GM18517 (cell line): ENCODE results near the gene MAP1LC3A.

ENCODE experiments used
- ATAC-seq: cut with Tn5 transposase; IDR thresholded peaks from one replicate; pipeline ENCODE4 v1.9.1; 2021; ENCODE audit warnings: mild to moderate bottlenecking, moderate library complexity; ENCODE audit not compliant: unreplicated experiment

The MAP1LC3A gene

DNA sequence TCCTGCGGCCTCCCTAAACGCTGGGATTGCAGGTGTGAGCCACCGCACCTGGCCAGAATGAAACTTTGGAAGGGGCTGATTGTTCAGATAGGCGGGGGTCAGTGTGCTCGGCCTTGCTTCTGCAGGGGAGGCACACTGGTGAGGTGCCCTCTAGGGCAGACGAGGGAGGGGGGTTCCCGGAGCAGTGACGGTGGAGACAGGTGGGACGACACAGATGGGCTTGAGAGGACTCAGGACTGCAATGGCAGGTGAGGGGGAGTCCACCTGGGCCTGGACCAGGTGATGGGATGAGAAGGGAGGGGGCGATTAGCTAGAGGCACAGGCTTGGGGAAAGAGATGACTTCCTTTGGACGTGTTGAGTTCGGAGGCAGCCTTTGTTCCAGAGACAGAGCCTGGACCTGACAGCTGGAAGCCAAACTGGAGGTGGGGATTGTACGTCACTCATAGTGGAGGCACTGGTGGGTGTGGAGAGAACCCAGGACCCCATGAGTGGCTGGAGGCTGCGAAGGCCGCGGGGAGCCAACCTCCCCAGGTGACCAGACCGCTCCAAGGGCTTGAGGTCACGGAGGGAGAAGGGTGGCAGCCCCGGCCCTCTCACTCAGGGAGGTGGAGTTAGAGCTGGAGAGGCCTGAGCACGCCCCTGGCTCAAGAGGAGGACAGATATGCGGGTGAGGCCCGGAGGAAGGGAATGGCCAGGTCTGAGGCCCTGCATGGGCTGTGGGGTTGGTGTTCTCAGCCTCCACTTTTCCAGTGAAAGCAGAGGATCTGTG is 10.5 kb upstream of the MAP1LC3A start:
- no peak for ATAC-seq

GRCh38 chr20:34549291-34549928 is 9.1 kb upstream of the MAP1LC3A start:
- no peak for ATAC-seq

DNA sequence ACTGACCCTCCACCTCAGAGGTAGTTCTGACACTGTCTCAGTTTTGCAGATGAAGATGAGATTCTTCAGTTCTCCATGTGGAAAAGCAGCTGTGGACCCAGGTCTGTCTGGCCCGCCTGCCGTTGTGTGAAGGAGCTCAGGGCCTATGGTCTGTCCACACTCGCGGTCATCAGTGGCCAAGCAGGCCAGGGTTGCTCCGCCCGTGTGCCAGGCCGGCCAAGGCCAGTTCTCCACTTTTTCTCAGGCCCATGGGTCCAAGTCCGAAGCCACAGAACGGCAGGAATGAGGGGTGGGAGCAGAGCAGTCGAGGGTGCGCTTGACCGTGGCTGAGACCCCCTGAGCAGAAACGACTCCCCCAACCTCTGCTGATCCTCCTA is 8.6 kb upstream of the MAP1LC3A start:
- no peak for ATAC-seq

- no peak for ATAC-seq
These were observed 5.9 kb upstream of the MAP1LC3A start for GRCh38 chr20:34552569-34552968.

- ATAC-seq, result no peak
These were observed 5.1 kb upstream of the MAP1LC3A start for GRCh38 chr20:34553366-34553867.

GRCh38 chr20:34557936-34558319 is 590 bp upstream of the MAP1LC3A start:
- no peak for ATAC-seq

DNA sequence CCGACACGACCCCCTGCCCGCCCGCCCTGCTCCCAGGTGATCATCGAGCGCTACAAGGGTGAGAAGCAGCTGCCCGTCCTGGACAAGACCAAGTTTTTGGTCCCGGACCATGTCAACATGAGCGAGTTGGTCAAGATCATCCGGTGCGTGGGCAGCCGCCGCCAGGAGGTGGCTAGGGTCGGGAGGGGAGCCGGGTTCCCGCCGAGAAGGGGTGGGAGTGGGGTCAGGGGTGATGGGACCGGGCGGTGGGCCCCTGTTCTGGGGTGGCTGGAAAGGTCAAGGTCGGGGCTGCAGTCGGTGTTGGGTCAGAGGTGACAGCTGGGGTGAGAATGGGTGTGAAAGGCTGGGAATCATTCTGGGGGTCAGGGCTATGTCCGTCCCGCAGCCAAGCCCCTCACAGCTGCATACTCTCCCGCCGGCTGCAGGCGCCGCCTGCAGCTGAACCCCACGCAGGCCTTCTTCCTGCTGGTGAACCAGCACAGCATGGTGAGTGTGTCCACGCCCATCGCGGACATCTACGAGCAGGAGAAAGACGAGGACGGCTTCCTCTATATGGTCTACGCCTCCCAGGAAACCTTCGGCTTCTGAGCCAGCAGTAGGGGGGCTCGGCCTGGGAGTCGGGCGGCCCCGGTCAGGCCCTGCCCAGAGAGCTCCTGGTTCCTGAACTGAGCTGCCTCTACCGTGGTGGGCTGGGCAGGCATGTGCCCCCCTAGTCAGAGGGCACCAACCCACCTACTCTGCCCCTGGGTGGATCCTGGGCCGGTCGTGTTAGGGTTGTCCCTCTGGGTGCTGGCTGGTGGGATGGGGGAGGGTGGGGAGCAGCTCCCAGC is 1.0 kb downstream of the MAP1LC3A start:
- no peak for ATAC-seq

GRCh38 chr20:34560141-34560523 is 1.6 kb downstream of the MAP1LC3A start:
- no peak for ATAC-seq

- no peak for ATAC-seq
These were observed 2.1 kb downstream of the MAP1LC3A start for GRCh38 chr20:34560614-34561013.

GRCh38 chr20:34561661-34562060 is 3.1 kb downstream of the MAP1LC3A start:
- ATAC-seq, result no peak

DNA sequence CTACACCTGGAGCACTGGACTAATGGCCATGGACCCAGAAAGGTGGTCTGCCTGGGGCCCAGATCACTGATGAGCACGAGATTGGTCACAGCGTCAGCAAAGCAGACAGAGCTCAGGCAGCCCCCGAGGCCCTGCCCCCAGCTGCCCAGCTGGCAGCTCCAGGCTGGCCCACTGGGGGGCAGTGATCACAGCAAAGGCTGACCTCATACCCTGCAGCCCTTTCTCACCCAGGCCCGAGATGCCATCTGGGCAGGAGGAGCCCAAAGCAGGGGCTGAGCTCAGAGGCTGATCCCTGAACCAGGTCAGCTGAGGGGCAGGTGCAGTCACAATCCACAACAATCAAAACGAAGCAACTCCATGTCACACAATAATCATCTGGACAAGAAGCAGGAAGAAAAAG is 4.1 kb downstream of the MAP1LC3A start:
- ATAC-seq, result no peak

DNA sequence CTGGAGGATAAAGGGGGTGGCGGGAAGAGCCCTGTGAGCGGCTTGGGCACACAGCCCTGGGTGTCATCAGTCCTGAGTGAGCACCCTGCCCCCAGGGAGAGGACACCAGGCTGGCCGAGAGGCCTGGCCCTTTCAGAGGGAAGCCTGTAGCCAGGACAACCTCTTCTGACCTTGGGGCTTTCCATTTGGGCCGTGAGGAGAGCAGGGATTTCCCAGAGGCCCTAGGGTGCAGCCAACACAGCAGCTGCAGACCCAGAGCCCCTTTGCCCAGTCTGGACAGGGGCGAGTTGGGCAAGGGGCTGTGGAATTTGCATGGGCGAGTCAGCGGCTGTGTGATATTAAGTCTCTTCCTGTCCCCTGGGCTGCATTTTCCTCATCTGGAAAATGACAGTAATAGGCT is 6.3 kb downstream of the MAP1LC3A start:
- ATAC-seq, result no peak

DNA sequence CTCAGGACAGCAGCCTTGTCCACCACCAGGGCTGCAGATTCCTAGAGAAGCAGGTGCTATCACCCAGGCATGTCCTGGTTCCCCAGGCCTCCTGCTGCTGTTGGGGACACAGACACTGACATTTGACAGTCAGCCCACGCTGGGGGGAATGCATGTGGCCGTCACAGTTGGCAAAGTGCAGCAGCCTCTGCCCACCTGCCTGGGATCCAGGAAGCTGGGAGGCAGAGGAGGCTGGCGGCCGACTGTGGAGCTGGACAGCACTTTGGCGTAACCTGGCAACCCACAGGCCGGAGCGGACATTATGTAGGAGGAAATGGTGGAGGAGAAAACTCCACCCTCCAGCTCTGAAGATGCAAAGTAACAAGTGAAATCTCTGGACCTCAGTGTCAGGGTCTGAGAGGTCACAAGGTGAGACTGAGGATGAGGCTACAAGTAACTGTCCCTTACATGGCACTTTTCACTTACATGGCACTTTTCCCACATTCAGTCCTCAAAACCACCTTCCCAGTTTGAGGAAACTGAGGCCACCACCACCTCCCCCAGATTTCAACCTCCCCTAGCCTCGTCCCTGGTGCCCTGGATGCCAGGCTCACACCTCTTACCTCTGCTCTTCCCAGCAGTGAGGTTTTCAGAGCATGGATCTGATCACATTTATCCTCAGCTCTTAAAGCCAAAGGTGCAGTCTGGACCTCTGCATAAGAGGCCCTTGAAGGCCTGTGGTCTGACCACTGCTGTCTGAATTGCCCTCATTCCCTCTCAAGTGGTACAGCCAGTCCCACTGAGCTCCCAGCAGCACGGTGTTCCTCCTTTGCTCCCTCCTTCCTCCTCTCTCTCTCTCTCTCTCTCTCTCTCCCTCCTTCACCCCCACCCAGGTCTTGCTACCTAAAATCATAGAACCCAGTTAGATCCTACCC is 8.7 kb downstream of the MAP1LC3A start:
- ATAC-seq, result no peak

- ATAC-seq, result no peak
These were observed 9.7 kb downstream of the MAP1LC3A start for GRCh38 chr20:34567892-34568865.

GRCh38 chr20:34569598-34569997 is 11.1 kb downstream of the MAP1LC3A start:
- no peak for ATAC-seq

GRCh38 chr20:34570859-34571306 is 12.4 kb downstream of the MAP1LC3A start:
- ATAC-seq, result no peak

GRCh38 chr20:34571753-34572152 is 13.2 kb downstream of the MAP1LC3A start:
- no peak for ATAC-seq

DNA sequence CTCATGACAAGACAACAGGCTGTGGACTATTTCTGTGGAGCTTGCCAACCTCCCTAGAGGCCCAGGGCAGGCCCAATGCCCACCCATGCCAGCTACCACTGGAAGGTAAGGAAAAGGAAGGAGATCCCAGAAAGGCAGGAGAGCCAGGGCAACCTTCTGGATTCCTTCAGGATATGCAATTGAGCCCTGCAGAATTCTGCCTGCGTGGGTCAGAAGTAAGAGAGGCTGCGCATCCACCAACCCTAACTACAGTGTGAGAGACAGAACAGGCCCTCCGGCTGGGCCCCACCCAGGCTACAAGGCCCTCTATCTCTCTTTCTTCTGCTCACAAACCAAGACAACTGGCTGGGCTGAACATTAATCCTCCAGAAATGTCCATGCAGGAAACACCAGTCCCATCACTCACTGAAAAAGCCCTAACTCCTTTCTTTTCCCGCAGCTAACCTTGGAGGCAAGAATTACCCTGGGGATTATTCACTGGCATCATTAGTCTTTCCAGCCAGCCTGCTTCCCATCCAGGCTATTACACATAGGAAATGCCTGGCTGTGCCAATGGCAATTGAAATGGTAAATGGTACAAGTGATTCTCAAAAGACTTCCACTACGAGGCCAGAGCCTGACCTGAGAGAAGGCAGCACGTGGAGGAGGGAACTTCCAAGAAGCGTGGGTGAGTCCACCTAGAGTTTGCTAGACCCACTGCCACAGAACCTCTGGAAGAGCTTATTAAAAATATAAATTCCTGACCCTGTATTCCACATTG is 15.2 kb downstream of the MAP1LC3A start:
- ATAC-seq, result no peak

- no peak for ATAC-seq
These were observed 15.9 kb downstream of the MAP1LC3A start for GRCh38 chr20:34574426-34574825.
